Hepatocyte (in vitro differentiated cells): ENCODE measurements around the gene ATG10. TPM values are rescaled to one million over a fixed set of nuclear protein-coding genes. Genes with fewer than 3 reads are reported as not detected.
"Not testable (repeated sequence)": the region's sequence is repeated elsewhere in the genome, so short reads cannot be mapped to it uniquely, and the experiment has no call there.

Experiments
- DNase-seq: peaks from one replicate; pipeline ENCODE4 v3.0.0-alpha.2; 2016; ENCODE audit warnings: low spot score
- H2AFZ ChIP-seq: fragments of 200-600 bp; sonication (generic); 2 replicates; pipeline ENCODE4 v1.6.0; 2016; ENCODE audit warnings: antibody characterized with exemption, mild to moderate bottlenecking
- H3K27ac ChIP-seq: fragments of 200-600 bp; sonication (generic); 2 replicates; pipeline ENCODE4 v1.5.1; 2016; ENCODE audit warnings: mild to moderate bottlenecking
- H3K27me3 ChIP-seq: fragments of 200-600 bp; sonication (generic); 2 replicates; pipeline ENCODE4 v1.6.1; 2016
- H3K36me3 ChIP-seq: fragments of 200-600 bp; sonication (generic); replicated peaks from 2 replicates; pipeline ENCODE4 v1.5.1; 2016; ENCODE audit warnings: low read depth; ENCODE audit not compliant: insufficient read depth
- H3K4me1 ChIP-seq: fragments of 200-600 bp; sonication (generic); 2 replicates; pipeline ENCODE4 v1.5.1; 2016; ENCODE audit warnings: mild to moderate bottlenecking, moderate library complexity; ENCODE audit not compliant: insufficient read depth
- H3K4me2 ChIP-seq: fragments of 200-600 bp; sonication (generic); 2 replicates; pipeline ENCODE4 v1.6.0; 2016
- H3K4me3 ChIP-seq: fragments of 200-600 bp; sonication (generic); 2 replicates; pipeline ENCODE4 v1.5.1; 2016; ENCODE audit warnings: mild to moderate bottlenecking
- H3K79me2 ChIP-seq: fragments of 200-600 bp; sonication (generic); 2 replicates; pipeline ENCODE4 v1.6.0; 2017; ENCODE audit warnings: mild to moderate bottlenecking
- H3K9me2 ChIP-seq: fragments of 200-600 bp; sonication (generic); replicated peaks from 2 replicates; pipeline ENCODE4 v1.6.0; 2017; ENCODE audit warnings: mild to moderate bottlenecking; ENCODE audit not compliant: insufficient read depth
- H3K9me3 ChIP-seq: fragments of 200-600 bp; sonication (generic); 2 replicates; pipeline ENCODE4 v1.5.1; 2016; ENCODE audit warnings: low read depth, mild to moderate bottlenecking
- H4K20me1 ChIP-seq: fragments of 200-600 bp; sonication (generic); 2 replicates; pipeline ENCODE4 v1.6.0; 2016; ENCODE audit warnings: mild to moderate bottlenecking; ENCODE audit not compliant: insufficient read depth, poor library complexity, severe bottlenecking
- CTCF ChIP-seq: fragments of 200-600 bp; sonication (generic); IDR thresholded peaks from 2 replicates; pipeline ENCODE4 v1.5.1; 2016; ENCODE audit warnings: antibody characterized with exemption, mild to moderate bottlenecking; ENCODE audit not compliant: poor library complexity
- EZH2 ChIP-seq: fragments of 200-600 bp; sonication (generic); IDR thresholded peaks from 2 replicates; pipeline ENCODE4 v1.6.1; 2016; ENCODE audit warnings: antibody characterized with exemption, mild to moderate bottlenecking, borderline replicate concordance
- EZH2phosphoT487 ChIP-seq: fragments of 200-600 bp; sonication (generic); IDR thresholded peaks from one replicate; pipeline ENCODE4 v1.6.1; 2018; ENCODE audit warnings: antibody characterized with exemption, mild to moderate bottlenecking, low read depth, moderate library complexity; ENCODE audit not compliant: unreplicated experiment, severe bottlenecking
- WGBS: methylation state at CpG from one replicate; pipeline ENCODE4 v1.1.6; 2016; ENCODE audit warnings: low lambda C conversion rate; ENCODE audit errors: missing lambda C conversion rate; 5-methylcytosine and 5-hydroxymethylcytosine counted together
- polyA plus RNA-seq: library from polyadenylated mRNA; unstranded; fragments of >200 nt; fragmentation: Nextera tagmentation; extraction: Ambion mirVana; gene quantifications from 2 replicates; pipeline ENCODE4 v1.2.1, GENCODE V29; 2016
- total RNA-seq: library from RNA; depleted of rRNA; stranded (reverse); fragments of >200 nt; gene quantifications from 2 replicates; pipeline ENCODE4 v1.2.3, GENCODE V29; 2014

Gene ATG10
- total and polyA plus RNA-seq, 2 experiments from 2014 or later = 11.8 to 13.0 TPM

- Histone ChIP-seq H3K9me3 (no peaks in the 10 kb centered on the region), H3K9me2 (no peaks in the 10 kb centered on the region), H3K27me3 (no peaks in the 10 kb centered on the region), H3K79me2 (no peaks in the 10 kb centered on the region), H2AFZ (no peak overlapping the region), H3K36me3 (no peaks in the 10 kb centered on the region), H3K4me2 (peak overlapping the region; percentile 11), H3K27ac (no peak overlapping the region), H3K4me3 (no peak overlapping the region), H4K20me1 (no peaks in the 10 kb centered on the region), H3K4me1 (peaks cover 11% of the 10 kb centered on the region)
- DNase-seq = no peak
- TF ChIP-seq CTCF (no peak), EZH2phosphoT487 (no peak), EZH2 (no peak)
- 55% methylated on average over 1 of the region's 1 CpG for WGBS
Measured at GRCh38 chr5:82106756-82107155, 134.9 kb downstream of the ATG10 start.

GRCh38 chr5:82107267-82107666, 135.4 kb downstream of the ATG10 start:
- H3K9me2 ChIP-seq = no peaks in the 10 kb centered on the region
- peak; percentile 24 for DNase-seq

GRCh38 chr5:82109013-82109412, 137.2 kb downstream of the ATG10 start:
- Histone ChIP-seq H3K4me2 (no peak overlapping the region), H3K27ac (no peak overlapping the region), H3K36me3 (no peaks in the 10 kb centered on the region), H3K9me3 (no peaks in the 10 kb centered on the region), H3K79me2 (no peaks in the 10 kb centered on the region), H3K4me3 (no peak overlapping the region), H3K27me3 (no peaks in the 10 kb centered on the region), H2AFZ (no peak overlapping the region), H3K9me2 (no peaks in the 10 kb centered on the region), H4K20me1 (no peaks in the 10 kb centered on the region), H3K4me1 (peaks cover 11% of the 10 kb centered on the region)
- DNase-seq = no peak
- WGBS = 79% methylated on average over 3 of the region's 3 CpGs
- TF ChIP-seq EZH2 = no peak
- no peak for TF ChIP-seq CTCF
- no peak for TF ChIP-seq EZH2phosphoT487

More at GRCh38 chr5:82107267-82107666, 135.4 kb downstream of the ATG10 start:
- Histone ChIP-seq H3K9me3 (no peaks in the 10 kb centered on the region), H3K36me3 (no peaks in the 10 kb centered on the region), H3K4me2 (peak overlapping the region; percentile 11), H4K20me1 (no peaks in the 10 kb centered on the region), H3K4me1 (peaks cover 11% of the 10 kb centered on the region), H2AFZ (no peak overlapping the region), H3K4me3 (no peak overlapping the region), H3K27ac (no peak overlapping the region), H3K79me2 (no peaks in the 10 kb centered on the region), H3K27me3 (no peaks in the 10 kb centered on the region)
- TF ChIP-seq EZH2 (no peak), CTCF (peak; percentile 53), EZH2phosphoT487 (no peak)

GRCh38 chr5:82109915-82110314, 138.1 kb downstream of the ATG10 start:
- not testable (repeated sequence) for DNase-seq, H3K4me3 ChIP-seq, H3K9me3 ChIP-seq, H3K4me2 ChIP-seq, H2AFZ ChIP-seq, H3K79me2 ChIP-seq, H3K36me3 ChIP-seq, H3K9me2 ChIP-seq, H4K20me1 ChIP-seq, H3K27ac ChIP-seq, H3K27me3 ChIP-seq
- H3K4me1 ChIP-seq = peaks cover 11% of the 10 kb centered on the region
- WGBS = 87% methylated on average over 2 of the region's 2 CpGs
